GM13977 (cell line): ENCODE data around the gene NXNL1.

ENCODE experiments used
- DNase-seq: peaks from one replicate; pipeline ENCODE4 v3.0.0; 2012; ENCODE audit warnings: low spot score
- in situ Hi-C: fragments of 300-500 bp; cut with MboI; formaldehyde crosslinking; loops from one replicate; pipeline ENCODE4 v1.12.0; 2022; ENCODE audit warnings: low sequenced_read_pairs, low pct_unique_long_range_greater_than_20kb, mixed read lengths, inconsistent platforms; ENCODE audit not compliant: unreplicated experiment
- TF ChIP-seq, protein P1 (sequence below): IDR thresholded peaks from 2 replicates; pipeline ENCODE4 v1.5.1; 2012; ENCODE audit warnings: mild to moderate bottlenecking, control low read depth; ENCODE audit not compliant: insufficient read depth; ENCODE audit errors: extremely low read depth, missing control alignments

The NXNL1 gene

DNA sequence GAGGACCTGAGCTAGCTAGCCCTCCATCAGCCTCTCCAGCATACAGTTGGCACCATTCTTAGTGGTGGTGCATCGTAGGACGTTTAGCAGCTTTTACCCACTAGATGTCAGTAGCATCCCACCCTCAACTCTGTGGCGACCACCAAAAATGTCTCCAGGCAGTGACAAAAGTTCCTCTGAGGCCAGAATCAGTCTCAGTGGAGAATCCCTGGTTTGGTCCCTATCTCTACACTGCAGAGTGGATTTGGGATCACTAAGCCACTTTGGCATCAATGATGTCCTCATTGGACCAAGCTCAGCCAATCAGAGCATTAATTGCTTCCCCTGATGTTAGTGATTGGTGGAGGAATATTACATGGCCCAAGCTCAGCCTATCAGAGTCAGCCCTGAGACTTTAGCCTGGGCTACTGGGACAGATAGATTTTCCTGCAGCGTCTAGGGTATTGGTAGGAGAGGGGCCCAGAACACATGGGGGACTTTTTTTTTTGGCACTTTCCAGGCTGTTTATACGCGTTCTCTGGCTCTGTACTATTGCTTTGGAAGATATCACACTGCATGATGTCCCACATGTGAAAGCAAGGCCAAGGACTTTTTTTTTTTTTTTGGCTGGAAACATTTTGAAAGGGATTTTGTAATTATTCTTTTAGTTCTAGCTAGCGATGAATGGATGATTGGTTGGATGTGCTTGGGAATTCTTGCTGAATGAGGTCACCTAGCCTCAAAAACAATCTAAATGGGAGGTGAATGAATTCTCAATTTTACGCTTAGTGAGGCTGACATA is 19.3 kb downstream of the NXNL1 start:
- peak; percentile 58 for DNase-seq
- in situ Hi-C loops = no loop called here
- TF ChIP-seq, protein P1, sequence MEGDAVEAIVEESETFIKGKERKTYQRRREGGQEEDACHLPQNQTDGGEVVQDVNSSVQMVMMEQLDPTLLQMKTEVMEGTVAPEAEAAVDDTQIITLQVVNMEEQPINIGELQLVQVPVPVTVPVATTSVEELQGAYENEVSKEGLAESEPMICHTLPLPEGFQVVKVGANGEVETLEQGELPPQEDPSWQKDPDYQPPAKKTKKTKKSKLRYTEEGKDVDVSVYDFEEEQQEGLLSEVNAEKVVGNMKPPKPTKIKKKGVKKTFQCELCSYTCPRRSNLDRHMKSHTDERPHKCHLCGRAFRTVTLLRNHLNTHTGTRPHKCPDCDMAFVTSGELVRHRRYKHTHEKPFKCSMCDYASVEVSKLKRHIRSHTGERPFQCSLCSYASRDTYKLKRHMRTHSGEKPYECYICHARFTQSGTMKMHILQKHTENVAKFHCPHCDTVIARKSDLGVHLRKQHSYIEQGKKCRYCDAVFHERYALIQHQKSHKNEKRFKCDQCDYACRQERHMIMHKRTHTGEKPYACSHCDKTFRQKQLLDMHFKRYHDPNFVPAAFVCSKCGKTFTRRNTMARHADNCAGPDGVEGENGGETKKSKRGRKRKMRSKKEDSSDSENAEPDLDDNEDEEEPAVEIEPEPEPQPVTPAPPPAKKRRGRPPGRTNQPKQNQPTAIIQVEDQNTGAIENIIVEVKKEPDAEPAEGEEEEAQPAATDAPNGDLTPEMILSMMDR = peak; percentile 59

DNA sequence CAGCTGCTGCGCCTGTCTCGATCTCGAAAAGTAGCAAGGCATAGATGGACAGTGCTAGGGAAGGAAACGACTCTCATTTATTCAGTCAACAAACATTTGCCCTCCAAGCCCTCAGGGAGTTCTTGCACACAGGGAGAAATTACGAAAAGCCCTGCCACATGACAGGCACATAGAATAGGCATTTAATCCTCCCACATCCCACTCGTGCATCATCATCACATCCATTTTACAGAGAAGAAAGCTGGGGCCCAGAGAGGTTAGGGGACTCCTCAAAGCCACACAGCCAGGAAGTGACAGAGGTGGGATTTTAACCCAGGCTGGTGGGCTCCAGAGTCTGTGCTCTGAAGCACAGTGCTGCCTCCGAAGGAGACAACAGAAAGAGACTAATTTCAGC is 23.9 kb downstream of the NXNL1 start:
- in situ Hi-C loops = no loop called here
- DNase-seq = no peak
- TF ChIP-seq, protein P1 = no peak

DNA sequence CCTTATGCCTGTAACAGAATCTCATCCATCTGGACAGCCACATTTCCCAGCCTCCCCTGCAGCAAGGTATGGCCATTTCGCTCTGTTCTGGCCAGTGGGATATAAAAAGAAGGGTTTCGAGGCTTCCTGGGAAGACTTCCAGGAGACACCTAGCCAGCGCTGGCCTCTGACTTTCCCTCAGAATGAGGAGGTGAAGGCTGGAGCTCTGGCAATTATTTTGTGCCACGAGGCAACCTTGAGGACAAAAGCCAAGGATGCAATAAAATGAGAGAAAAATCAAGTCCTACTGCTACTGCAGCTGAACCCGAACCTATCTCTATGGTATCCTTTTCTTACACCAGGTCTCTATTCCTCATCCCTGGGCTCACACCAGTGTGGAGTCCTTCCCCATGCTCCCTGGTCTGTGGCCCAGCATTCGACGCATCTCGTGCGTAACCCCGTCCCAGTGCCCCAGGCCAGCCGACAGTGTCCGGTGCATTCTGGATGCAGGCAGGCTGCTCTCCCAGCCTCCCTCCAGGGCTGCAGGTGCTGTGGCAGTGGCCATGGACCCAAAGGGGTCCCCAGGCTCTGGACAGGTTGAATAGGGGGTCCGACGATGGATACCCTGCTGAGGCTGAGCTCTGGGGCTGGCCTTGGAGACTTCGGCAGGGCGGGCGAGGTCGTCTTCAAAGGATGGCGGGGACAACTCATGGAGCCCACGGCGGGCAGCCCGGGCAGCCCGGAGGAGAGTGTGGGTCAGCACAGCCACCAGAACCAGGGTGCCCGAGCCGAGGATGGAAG is 24.4 kb downstream of the NXNL1 start:
- in situ Hi-C loops = no loop called here

GRCh38 chr19:17435218-17435617 is 25.5 kb downstream of the NXNL1 start:
- TF ChIP-seq, protein P1 = no peak
- in situ Hi-C loops = no loop called here
- no peak for DNase-seq

More for the DNA sequence above, 24.4 kb downstream of the NXNL1 start:
- TF ChIP-seq, protein P1 = no peak
- no peak for DNase-seq

DNA sequence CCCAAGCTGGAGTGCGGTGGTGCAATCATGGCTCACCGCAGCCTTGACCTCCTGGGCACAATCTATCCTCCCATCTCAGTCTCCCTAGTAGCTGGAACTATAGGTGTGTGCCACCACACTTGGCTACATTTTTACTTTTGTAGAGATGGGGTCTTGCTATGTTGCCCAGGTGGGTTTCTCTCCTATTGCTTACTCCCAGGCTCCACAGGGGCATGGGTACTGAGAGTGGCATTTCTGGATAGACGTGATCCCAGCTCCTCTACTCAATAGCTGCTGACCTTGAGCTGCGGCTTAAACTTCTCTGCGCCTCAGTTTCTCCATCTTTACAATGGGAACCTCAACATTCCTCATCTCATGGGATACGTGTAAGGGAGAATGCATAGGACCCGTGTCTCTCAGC is 29.3 kb downstream of the NXNL1 start:
- TF ChIP-seq, protein P1 = no peak
- no peak for DNase-seq
- in situ Hi-C loops = no loop called here

- TF ChIP-seq, protein P1 = no peak
- DNase-seq = no peak
- in situ Hi-C loops = no loop called here
These were observed 31.0 kb downstream of the NXNL1 start for GRCh38 chr19:17429641-17430113.
